DMS153 treated with DMSO at 0.1 percent for 48 hours (cell line): ENCODE data around the gene DCUN1D2.

ENCODE experiments used
- DNase-seq: peaks from one replicate; lab custom pipeline; 2025; ENCODE audit not compliant: unreplicated experiment; lab: John Stamatoyannopoulos, UW

Gene DCUN1D2

DNA sequence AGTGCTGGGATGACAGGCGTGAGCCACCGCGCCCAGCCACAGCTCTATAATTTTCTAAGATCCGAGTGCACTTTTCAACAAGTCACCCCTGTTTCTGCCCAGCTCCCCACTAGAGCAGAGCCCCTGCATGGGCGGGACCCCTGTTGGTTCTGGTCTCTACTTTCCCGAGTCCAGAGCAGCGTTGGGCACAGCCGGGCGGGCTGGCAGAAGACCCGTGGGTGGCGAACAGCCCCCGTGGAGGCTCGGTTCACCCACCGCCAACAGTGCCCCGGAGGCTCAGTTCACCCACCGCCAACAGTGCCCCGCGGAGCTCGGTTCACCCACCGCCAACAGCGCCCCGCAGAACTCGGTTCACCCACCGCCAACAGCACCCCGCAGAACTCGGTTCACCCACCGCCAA is 78.1 kb downstream of the DCUN1D2 start:
- DNase-seq: no peak

DNA sequence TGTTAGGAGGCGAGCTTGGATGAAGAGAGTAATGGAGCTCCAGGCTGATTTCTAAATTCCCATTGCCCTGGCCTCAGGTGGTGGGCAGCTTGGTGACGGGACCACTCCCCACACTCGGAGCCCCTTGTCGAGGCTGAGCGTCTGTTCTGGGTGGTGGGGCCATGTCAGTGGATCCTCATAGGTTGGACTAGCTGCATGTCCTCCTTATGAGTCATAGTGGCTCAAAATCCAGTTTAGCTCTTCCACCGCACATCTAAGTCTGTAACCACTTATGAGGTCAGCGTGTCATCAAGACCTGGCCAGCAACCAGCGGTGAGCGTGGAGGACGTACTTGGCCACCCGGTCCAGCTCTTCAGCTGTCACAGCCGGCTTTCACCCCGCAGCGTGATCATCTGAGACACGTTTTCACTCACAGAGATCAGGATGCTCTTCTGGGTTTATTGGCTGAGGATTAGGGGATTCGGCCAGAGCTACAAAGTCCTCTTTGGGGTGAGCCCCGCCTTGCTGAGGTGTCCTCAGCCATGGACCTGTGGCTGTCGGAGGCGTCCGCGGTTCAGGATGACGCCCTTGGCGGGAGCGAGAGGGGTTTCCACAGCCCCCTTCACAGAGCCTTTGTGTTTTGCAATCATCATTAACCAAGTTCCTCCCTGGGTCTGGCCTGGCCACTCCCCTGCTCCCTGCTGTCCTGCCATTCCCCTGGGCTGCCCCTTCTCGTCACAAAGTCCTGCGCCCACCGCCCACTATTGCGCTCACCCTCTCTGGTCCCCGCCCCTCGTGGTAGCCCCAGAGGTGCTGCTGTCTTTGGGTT is 79.1 kb downstream of the DCUN1D2 start:
- DNase-seq: no peak

DNA sequence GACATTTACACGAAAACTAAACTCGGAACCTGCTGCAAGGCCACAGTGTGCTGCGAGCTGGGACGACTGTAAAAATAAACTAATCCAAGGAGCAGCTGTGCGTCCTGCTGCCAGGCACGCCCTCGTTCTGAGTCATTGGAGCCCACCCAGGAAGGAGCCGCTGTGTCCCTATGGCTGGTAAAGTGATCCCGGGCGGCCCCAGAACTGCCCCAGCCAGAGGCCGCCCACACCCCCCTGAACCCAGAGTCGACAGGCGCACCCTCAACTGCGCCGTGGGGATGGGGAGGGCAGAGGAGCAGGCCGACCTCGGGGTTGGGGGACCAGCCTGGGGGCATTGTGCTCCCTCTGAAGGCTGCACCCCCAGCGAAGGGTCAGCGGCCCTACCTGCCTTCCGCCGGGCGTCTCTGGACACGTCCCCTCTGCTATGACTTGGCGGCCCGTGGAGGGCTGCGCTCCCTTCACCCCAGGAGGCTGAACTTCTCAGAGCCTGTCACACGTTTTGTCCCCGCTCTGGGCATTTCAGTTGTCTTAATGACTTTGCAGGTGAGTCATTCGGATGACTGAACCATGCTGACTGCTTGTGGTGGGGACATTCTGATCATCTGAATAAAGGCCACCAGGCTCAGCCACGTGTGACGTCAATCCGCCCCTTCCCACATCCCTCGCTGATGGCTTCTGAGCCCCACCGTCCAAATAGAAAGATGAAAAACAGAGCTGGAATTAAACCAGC is 79.9 kb downstream of the DCUN1D2 start:
- no peak for DNase-seq

DNA sequence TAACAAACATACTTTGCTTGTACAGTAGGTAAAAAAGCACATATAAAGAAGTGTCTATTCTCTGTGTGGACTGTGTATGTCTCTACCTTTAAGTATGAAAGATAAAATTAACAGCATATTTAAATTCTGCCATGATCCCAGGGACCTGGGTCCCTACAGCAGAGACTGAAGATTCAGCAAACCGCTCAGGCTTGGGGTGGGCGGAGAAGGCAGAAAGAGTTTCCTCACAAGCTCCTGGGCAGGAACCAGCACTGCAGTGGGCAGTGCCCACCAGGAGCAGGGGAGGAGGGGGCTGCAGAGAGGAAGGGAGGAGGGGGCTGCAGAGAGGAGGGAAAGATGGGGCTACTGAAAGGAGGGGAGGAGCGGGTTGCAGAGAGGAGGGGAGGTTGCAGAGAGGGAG is 81.9 kb downstream of the DCUN1D2 start:
- DNase-seq: no peak

DNA sequence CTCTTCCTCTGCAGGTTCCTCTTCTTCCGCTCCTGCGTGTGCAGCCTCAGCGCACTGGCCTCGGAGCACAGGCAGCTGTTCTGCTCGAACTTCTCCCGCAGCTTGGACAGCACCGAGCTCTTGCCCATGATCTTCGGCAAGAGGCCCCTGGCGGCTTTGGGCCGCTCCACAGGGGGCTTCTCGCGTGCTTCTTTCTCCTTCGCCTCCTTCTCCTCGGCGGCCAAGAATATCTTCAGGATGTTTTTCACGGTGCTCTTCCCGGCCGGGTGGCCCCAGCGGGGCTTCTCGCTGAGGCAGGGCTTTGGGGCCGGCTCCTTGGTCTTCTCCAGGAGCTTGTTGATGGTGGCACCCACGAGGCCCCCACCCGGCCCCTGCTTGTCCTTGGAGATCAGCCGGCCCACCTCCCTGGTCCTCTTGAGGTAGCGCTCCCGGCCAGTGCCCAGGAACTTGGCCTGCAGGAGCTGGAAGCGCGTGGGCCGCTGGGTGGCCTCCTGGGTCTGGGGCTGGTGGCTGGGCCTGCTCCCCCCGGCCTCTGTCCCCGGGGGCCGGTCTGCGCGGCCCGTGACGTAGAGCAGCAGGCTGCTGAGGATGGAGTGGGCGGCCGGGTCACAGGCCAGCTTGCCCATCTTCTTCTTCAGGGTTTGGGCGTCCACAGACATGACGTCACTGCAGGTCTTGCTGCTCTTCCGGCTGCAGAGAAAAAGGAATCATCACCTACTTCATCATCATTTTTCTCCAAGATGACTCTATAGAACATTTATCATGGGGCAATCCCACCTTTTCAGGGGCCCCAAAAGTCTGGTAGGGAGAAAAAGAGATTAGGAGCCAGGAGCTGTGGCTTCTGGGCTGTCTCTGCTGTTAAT is 82.7 kb downstream of the DCUN1D2 start:
- no peak for DNase-seq

DNA sequence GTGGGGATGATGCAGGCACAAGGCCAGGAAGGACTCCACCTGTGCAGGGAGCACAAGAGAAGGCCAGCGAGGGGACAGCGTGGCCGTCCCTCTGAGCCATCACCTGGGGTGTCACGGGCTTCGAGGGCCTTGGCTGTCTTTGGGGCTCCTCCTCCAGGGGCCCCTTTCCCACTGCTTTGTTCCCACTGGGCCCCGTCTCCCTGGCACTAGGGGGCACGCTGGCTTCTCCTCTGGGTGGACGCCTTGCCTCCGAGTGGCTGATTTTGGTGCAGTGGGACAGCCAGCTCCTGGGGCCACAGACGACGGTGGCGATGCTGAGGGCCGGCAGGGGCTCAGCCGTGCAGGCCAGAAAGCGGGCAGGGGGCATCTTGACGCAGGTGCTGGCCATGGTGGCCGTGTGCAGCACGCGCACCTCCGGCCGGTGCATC is 83.4 kb downstream of the DCUN1D2 start:
- DNase-seq: no peak

DNA sequence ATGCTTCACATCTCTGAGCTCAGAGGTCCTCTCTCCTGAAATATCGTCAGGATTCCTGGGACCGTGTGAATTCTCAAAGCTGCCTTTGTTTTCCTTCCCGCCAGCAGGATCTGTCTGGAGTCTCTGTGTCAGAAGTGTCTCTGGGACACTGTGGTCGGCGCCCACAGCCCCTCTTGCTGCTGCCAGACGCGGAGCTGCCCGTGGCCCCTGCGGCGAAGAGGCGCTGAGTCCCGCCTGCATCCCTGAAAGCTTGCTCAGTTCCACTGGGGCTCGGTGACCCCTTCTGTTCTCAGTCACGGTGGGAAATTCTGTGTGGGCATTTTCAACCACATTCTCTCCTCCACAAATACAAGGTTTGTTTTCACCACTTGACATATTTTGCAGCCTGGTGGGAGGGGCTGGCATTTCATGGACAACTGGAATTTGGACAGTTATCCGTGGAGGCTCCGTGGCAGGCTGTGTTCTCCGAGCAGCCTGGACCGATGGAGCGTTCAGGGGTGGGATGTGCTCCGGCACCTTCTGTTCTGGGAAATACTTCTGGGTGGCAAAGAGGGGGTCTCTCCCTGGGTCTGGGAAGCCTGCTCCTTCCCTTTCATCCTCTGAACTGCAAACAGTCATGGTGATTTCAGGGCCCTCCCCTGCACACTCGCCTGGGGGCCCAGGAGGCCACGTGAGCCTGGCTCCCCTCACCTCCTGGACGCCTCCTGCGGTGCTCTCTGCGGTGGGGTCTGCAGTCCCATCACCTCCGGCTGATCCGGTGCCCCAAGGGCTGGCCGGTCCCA is 84.0 kb downstream of the DCUN1D2 start:
- DNase-seq: no peak
